H1 (cell line): Measurements from ENCODE around the gene AVPR2. TPM values are rescaled to one million over a fixed set of nuclear protein-coding genes. Genes with fewer than 3 reads are reported as not detected.

Experiments used
- CTCF ChIA-PET: fragments of 300-600 bp; sonication (Branson Sonifier 250); formaldehyde crosslinking; loops from one replicate; lab custom pipeline; 2021; ENCODE audit not compliant: partially characterized antibody; lab: Charles Lee
- POLR2A ChIA-PET: fragments of 300-600 bp; sonication (Branson Sonifier 250); formaldehyde crosslinking; loops from one replicate; lab custom pipeline; 2021; ENCODE audit warnings: inconsistent platforms; ENCODE audit not compliant: partially characterized antibody; lab: Charles Lee
- DNase-seq, 2 experiments: peaks; one replicate each; pipeline versions ENCODE4 v3.0.0 to v3.0.0-alpha.2; 2010 to 2022; ENCODE audit warnings: low spot score in 2 of 2, low read depth in 1 of 2, mixed read lengths in 1 of 2
- FAIRE-seq: peaks from 2 replicates; lab custom pipeline; 2011; peaks lifted over from hg19 to GRCh38; lab: Jason Lieb, UNC
- H2AFZ ChIP-seq: 2 replicates; pipeline ENCODE4 v1.8.1; 2012; ENCODE audit warnings: low read length, inconsistent platforms
- H2AK5ac ChIP-seq: 2 replicates; pipeline ENCODE4 v1.6.1; 2013; ENCODE audit warnings: low read depth, low read length
- H2BK120ac ChIP-seq: replicated peaks from 2 replicates; pipeline ENCODE3; 2013; ENCODE audit warnings: low read depth, low read length, inconsistent platforms
- H2BK12ac ChIP-seq: 2 replicates; pipeline ENCODE4 v1.6.1; 2013; ENCODE audit warnings: low read depth, low read length
- H2BK15ac ChIP-seq: 2 replicates; pipeline ENCODE4 v1.6.1; 2013; ENCODE audit warnings: low read length
- H2BK20ac ChIP-seq: 2 replicates; pipeline ENCODE4 v1.6.1; 2013; ENCODE audit warnings: low read length
- H2BK5ac ChIP-seq: 2 replicates; pipeline ENCODE4 v1.6.1; 2013; ENCODE audit warnings: low read depth, low read length
- H3K14ac ChIP-seq: 2 replicates; pipeline ENCODE4 v1.6.1; 2013; ENCODE audit warnings: inconsistent platforms; ENCODE audit not compliant: insufficient read length
- H3K18ac ChIP-seq: 2 replicates; pipeline ENCODE4 v1.6.1; 2013; ENCODE audit warnings: low read length; ENCODE audit errors: extremely low read depth
- H3K23ac ChIP-seq: 2 replicates; pipeline ENCODE4 v1.6.1; 2013; ENCODE audit warnings: inconsistent platforms; ENCODE audit not compliant: insufficient read length
- H3K23me2 ChIP-seq: 2 replicates; pipeline ENCODE4 v1.6.1; 2013; ENCODE audit warnings: low read depth, low read length
- H3K27ac ChIP-seq: 2 replicates; pipeline ENCODE4 v1.6.1; 2011; ENCODE audit warnings: low read depth, low read length, inconsistent platforms
- H3K27me3 ChIP-seq, 4 experiments: replicated peaks in 1 of 4; 1 replicate in 1 of 4; 2 replicates in 3 of 4; pipeline versions ENCODE4 v1.6.1 to v1.8.1; 2011 to 2013; ENCODE audit warnings: low read length in 3 of 4, mild to moderate bottlenecking in 3 of 4, inconsistent platforms in 2 of 4, mixed read lengths in 2 of 4, moderate library complexity in 1 of 4; ENCODE audit not compliant: control insufficient read depth in 3 of 4, insufficient read depth in 3 of 4; ENCODE audit errors: extremely low read depth in 1 of 4
- H3K36me3 ChIP-seq, 4 experiments: 2 replicates each; pipeline versions ENCODE4 v1.6.1 to v1.8.1; 2011 to 2013; ENCODE audit warnings: mild to moderate bottlenecking in 4 of 4, low read length in 3 of 4, moderate library complexity in 2 of 4, control low read depth in 1 of 4, inconsistent platforms in 1 of 4; ENCODE audit not compliant: insufficient read depth in 4 of 4, control insufficient read depth in 2 of 4
- H3K4ac ChIP-seq: replicated peaks from 2 replicates; pipeline ENCODE3; 2013; ENCODE audit warnings: low read length, low read depth, mixed read lengths, inconsistent platforms; ENCODE audit not compliant: insufficient read length
- H3K4me1 ChIP-seq, 4 experiments: replicated peaks in 1 of 4; 1 replicate in 1 of 4; 2 replicates in 3 of 4; pipeline versions ENCODE4 v1.6.1 to v1.8.1; 2011 to 2013; ENCODE audit warnings: low read length in 3 of 4, inconsistent platforms in 2 of 4, mixed read lengths in 1 of 4; ENCODE audit not compliant: insufficient read depth in 4 of 4, control insufficient read depth in 3 of 4
- H3K4me2 ChIP-seq, 2 experiments: 2 replicates each; pipeline versions ENCODE4 v1.6.1 to v1.8.1; 2011 to 2013; ENCODE audit warnings: low read depth in 2 of 2, low read length in 2 of 2, control low read depth in 1 of 2, inconsistent platforms in 1 of 2, mild to moderate bottlenecking in 1 of 2; ENCODE audit not compliant: insufficient read depth in 1 of 2
- H3K4me3 ChIP-seq, 4 experiments: fragments of 200-600, 300-600 bp in 1 of 4; sonication (generic), shearing (Covaris generic), sonication (Bioruptor Twin) in 1 of 4; 2 replicates each; pipeline versions ENCODE4 v1.5.1 to v1.8.1; 2011 to 2016; ENCODE audit warnings: low read length in 4 of 4, low read depth in 3 of 4, control low read depth in 2 of 4, inconsistent platforms in 2 of 4, mild to moderate bottlenecking in 2 of 4, mixed read lengths in 1 of 4, moderate library complexity in 1 of 4; ENCODE audit not compliant: insufficient read depth in 2 of 4; ENCODE audit errors: extremely low read depth in 1 of 4
- H3K56ac ChIP-seq: replicated peaks from 2 replicates; pipeline ENCODE3; 2013; ENCODE audit warnings: low read depth, mild to moderate bottlenecking, mixed read lengths, low read length, inconsistent platforms; ENCODE audit not compliant: insufficient read length
- H3K79me1 ChIP-seq: 2 replicates; pipeline ENCODE4 v1.6.1; 2013; ENCODE audit warnings: low read depth, low read length, control low read depth
- H3K79me2 ChIP-seq, 2 experiments: 2 replicates each; pipeline versions ENCODE4 v1.6.1 to v1.8.1; 2012 to 2013; ENCODE audit warnings: low read length in 2 of 2, mild to moderate bottlenecking in 2 of 2, inconsistent platforms in 1 of 2; ENCODE audit not compliant: insufficient read depth in 2 of 2, control insufficient read depth in 1 of 2
- H3K9ac ChIP-seq, 4 experiments: replicated peaks in 1 of 4; 1 replicate in 1 of 4; 2 replicates in 3 of 4; pipeline versions ENCODE4 v1.6.1 to v1.8.1; 2011 to 2013; ENCODE audit warnings: low read depth in 3 of 4, low read length in 3 of 4, control low read depth in 2 of 4, mild to moderate bottlenecking in 2 of 4, moderate library complexity in 2 of 4, inconsistent platforms in 1 of 4; ENCODE audit errors: extremely low read depth in 1 of 4
- H3K9me3 ChIP-seq, 2 experiments: 2 replicates each; pipeline versions ENCODE4 v1.6.1 to v1.8.1; 2012 to 2013; ENCODE audit warnings: mild to moderate bottlenecking in 2 of 2, moderate library complexity in 2 of 2, control low read depth in 1 of 2, inconsistent platforms in 1 of 2, low read depth in 1 of 2, low read length in 1 of 2, mixed read lengths in 1 of 2; ENCODE audit not compliant: insufficient read depth in 2 of 2
- H4K20me1 ChIP-seq, 2 experiments: replicated peaks in 1 of 2; 2 replicates each; pipeline versions ENCODE3 to v1.8.1; 2011 to 2013; ENCODE audit warnings: inconsistent platforms in 2 of 2, low read length in 2 of 2, mild to moderate bottlenecking in 1 of 2; ENCODE audit not compliant: insufficient read depth in 2 of 2, control insufficient read depth in 1 of 2
- H4K5ac ChIP-seq: 2 replicates; pipeline ENCODE4 v1.6.1; 2013; ENCODE audit warnings: low read length, low read depth, mixed read lengths, inconsistent platforms; ENCODE audit not compliant: insufficient read length
- H4K8ac ChIP-seq: 2 replicates; pipeline ENCODE4 v1.8.0; 2013; ENCODE audit warnings: mild to moderate bottlenecking, moderate library complexity, low read length, inconsistent platforms; ENCODE audit not compliant: insufficient read depth; ENCODE audit errors: extremely low read depth
- H4K91ac ChIP-seq: replicated peaks from 2 replicates; pipeline ENCODE3; 2013; ENCODE audit warnings: low read length, mixed read lengths, inconsistent platforms; ENCODE audit not compliant: insufficient read length
- CHD1 ChIP-seq: IDR thresholded peaks from 2 replicates; pipeline ENCODE4 v1.6.1; 2012; ENCODE audit warnings: low read depth, low read length, improper control_type of control experiment
- GABPA ChIP-seq: IDR thresholded peaks from 2 replicates; pipeline ENCODE4 v1.6.1; 2011; ENCODE audit warnings: mild to moderate bottlenecking, low read length, moderate library complexity, borderline replicate concordance; ENCODE audit not compliant: insufficient read depth
- HDAC6 ChIP-seq: IDR thresholded peaks from one replicate; pipeline ENCODE4 v1.7.1; 2012; ENCODE audit warnings: low read depth, mild to moderate bottlenecking, inconsistent platforms, low read length, moderate library complexity
- WGBS, 2 experiments: shearing (Covaris generic) in 1 of 2; methylation state at CpG; one replicate each; pipeline versions ENCODE4 v1.1.6 to v1.1.7; 2013 to 2015; ENCODE audit warnings: low lambda C conversion rate in 2 of 2, mixed read lengths in 2 of 2, inconsistent platforms in 1 of 2, low coverage in 1 of 2, missing lambda C conversion rate in 1 of 2; ENCODE audit not compliant: insufficient replicate concordance in 2 of 2, insufficient coverage in 1 of 2, insufficient read length in 1 of 2; ENCODE audit errors: extremely low coverage in 1 of 2, missing lambda C conversion rate in 1 of 2; 5-methylcytosine and 5-hydroxymethylcytosine counted together
- polyA plus RNA-seq, 7 experiments: library from polyadenylated mRNA; depleted of rRNA in 3 of 7; stranded (reverse) in 5 of 7; unstranded in 2 of 7; fragments of >200 nt in 5 of 7; fragments of 200-250 nt in 2 of 7; gene quantifications; 1 replicate in 5 of 7; 2 replicates in 1 of 7; 4 replicates in 1 of 7; pipeline versions ENCODE4 v1.2.1 to v1.2.3, GENCODE V29; 2011 to 2013; ENCODE audit warnings: missing spikeins in 2 of 7, mixed read lengths in 2 of 7
- total RNA-seq: library from RNA; stranded (reverse); fragmentation: NEBNext Ultra II Directional; extraction: Animal tissue kit (Norgen Biotek cat#: 25700); gene quantifications from 2 replicates; pipeline ENCODE4 v1.2.1, GENCODE V29; 2021

AVPR2 gene
- total and polyA plus RNA-seq, 2 of the 8 experiments (the other 6 are each of a cell fraction or from before 2014, with no cell fraction given): 0.09 TPM; not detected in 1

DNA sequence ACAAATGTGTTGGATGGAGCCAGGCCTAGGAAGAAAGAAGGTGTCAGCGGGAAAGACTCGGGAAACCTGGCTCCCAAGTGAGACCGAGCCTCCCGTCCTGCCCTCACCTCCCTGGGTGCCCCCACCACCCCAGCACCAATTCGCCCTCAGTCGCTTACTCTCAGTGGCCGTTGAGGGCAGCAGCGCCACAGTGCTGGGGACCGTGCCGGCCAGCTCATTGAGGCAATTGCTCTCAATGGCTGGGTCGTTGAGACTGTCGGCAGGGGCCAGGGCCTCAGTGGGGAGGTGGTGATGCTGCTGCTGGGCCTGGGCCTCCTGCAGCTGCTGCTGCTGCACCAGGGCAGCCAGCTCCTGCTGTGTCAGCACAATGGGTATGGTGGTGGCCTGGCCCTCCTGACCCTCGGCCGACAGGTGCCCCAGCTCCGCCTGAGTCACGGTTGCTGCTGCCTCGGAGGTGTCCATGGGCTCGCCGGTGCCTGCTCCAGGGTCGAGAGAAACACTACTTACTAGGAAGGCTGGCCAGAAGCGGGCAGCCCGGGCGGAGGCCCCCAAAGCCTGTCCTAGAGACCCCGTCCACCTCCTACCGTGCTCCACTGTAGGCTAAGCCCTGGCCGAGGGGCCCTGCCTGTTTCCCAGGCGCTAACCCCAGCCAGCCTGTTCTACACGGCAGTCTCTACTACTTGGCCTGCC is 47.4 kb downstream of the AVPR2 start:
- no peak overlapping the region for H2BK120ac ChIP-seq
- no peak overlapping the region for H2BK12ac ChIP-seq
- H3K18ac ChIP-seq: no peak overlapping the region
- no peak overlapping the region for H2AFZ ChIP-seq
- H3K36me3 ChIP-seq: peaks cover 26 to 68% (median 49%) of the 10 kb centered on the region in 4 experiments; a peak in 7 of 8 replicates
- no peak overlapping the region for H2AK5ac ChIP-seq
- H2BK15ac ChIP-seq: no peak overlapping the region
- TF ChIP-seq CHD1: no peak
- TF ChIP-seq HDAC6: no peak
- no peak for TF ChIP-seq GABPA
- peaks cover 0 to 11% (median 1%) of the 10 kb centered on the region in 4 experiments; a peak in 3 of 7 replicates for H3K4me1 ChIP-seq
- no peak overlapping the region for H3K4ac ChIP-seq
- no peak overlapping the region for H3K56ac ChIP-seq
- no peak overlapping the region for H4K91ac ChIP-seq
- no peak overlapping the region for H2BK20ac ChIP-seq
- H3K14ac ChIP-seq: no peak overlapping the region
- WGBS, 2 experiments: 93% methylated on average over 13 of the region's 28 CpGs; no CpG with 5 or more reads in 1 of the 2 experiments
- no peak overlapping the region for H3K4me3 ChIP-seq
- no peaks in the 10 kb centered on the region for H3K27me3 ChIP-seq
- H4K8ac ChIP-seq: no peak overlapping the region
- no peak overlapping the region for H3K9ac ChIP-seq
- no peak for FAIRE-seq
- H3K23ac ChIP-seq: no peak overlapping the region
- ChIA-PET POLR2A (interaction anchor here (0.9 to 1.7 kb wide), 6 partner anchors 9 to 68 kb away, joined by 3 to 7 read pairs (median 3); partner anchors contain the start of gene ARHGAP4), CTCF (interaction anchor here (1.2 to 11.1 kb wide), 5 partner anchors 14 to 188 kb away, joined by 3 to 272 read pairs (median 5); partner anchors contain the start of genes ARHGAP4, HCFC1, NAA10 and PLXNB3)
- no peaks in the 10 kb centered on the region for H3K23me2 ChIP-seq
- H3K27ac ChIP-seq: no peak overlapping the region
- no peaks in the 10 kb centered on the region for H3K79me2 ChIP-seq
- H4K5ac ChIP-seq: no peak overlapping the region
- no peak overlapping the region for H3K4me2 ChIP-seq
- H4K20me1 ChIP-seq: peaks cover 0 to 4% of the 10 kb centered on the region in 2 experiments
- no peaks in the 10 kb centered on the region for H3K9me3 ChIP-seq
- H2BK5ac ChIP-seq: no peak overlapping the region
- no peaks in the 10 kb centered on the region for H3K79me1 ChIP-seq
- DNase-seq: no peak
